Nephron progenitor cell (in vitro differentiated cells): Measurements from ENCODE around the gene CDKAL1.
A peak's percentile ranks its signal among the peaks of the same experiment; 100 is the strongest.

ENCODE experiments used
- DNase-seq: peaks from one replicate; pipeline ENCODE4 v3.0.0; 2021
- H3K27ac Mint-ChIP-seq: 2 replicates; pipeline ENCODE4 v1.8.0; 2021; ENCODE audit warnings: mild to moderate bottlenecking, moderate library complexity, mixed read lengths
- H3K27me3 Mint-ChIP-seq: 2 replicates; pipeline ENCODE4 v1.8.0; 2021; ENCODE audit warnings: mild to moderate bottlenecking, low read depth, mixed read lengths; ENCODE audit not compliant: poor library complexity
- H3K36me3 Mint-ChIP-seq: 2 replicates; pipeline ENCODE4 v1.8.0; 2021; ENCODE audit warnings: low read depth, mixed read lengths
- H3K4me1 Mint-ChIP-seq: 2 replicates; pipeline ENCODE4 v1.8.0; 2021; ENCODE audit warnings: mixed read lengths
- H3K4me3 Mint-ChIP-seq: 2 replicates; pipeline ENCODE4 v1.8.0; 2021; ENCODE audit warnings: mild to moderate bottlenecking, moderate library complexity, mixed read lengths
- H3K9me3 Mint-ChIP-seq: 2 replicates; pipeline ENCODE4 v1.8.0; 2021; ENCODE audit warnings: mild to moderate bottlenecking, moderate library complexity, mixed read lengths
- TF ChIP-seq, protein P1 (sequence below): fragments of 200-600 bp; sonication (generic); IDR thresholded peaks from 2 replicates; pipeline ENCODE4 v1.5.0; 2021; ENCODE audit warnings: antibody characterized with exemption

The CDKAL1 gene

GRCh38 chr6:20802596-20802995 lies 268.3 kb downstream of the CDKAL1 start:
- H3K36me3 Mint-ChIP-seq, result peaks cover 24% of the 10 kb centered on the region
- peaks cover 24% of the 10 kb centered on the region for H3K9me3 Mint-ChIP-seq
- H3K4me1 Mint-ChIP-seq, result peaks cover 9% of the 10 kb centered on the region
- no peaks in the 10 kb centered on the region for H3K27me3 Mint-ChIP-seq
- no peak overlapping the region for H3K4me3 Mint-ChIP-seq
- TF ChIP-seq, protein P1, sequence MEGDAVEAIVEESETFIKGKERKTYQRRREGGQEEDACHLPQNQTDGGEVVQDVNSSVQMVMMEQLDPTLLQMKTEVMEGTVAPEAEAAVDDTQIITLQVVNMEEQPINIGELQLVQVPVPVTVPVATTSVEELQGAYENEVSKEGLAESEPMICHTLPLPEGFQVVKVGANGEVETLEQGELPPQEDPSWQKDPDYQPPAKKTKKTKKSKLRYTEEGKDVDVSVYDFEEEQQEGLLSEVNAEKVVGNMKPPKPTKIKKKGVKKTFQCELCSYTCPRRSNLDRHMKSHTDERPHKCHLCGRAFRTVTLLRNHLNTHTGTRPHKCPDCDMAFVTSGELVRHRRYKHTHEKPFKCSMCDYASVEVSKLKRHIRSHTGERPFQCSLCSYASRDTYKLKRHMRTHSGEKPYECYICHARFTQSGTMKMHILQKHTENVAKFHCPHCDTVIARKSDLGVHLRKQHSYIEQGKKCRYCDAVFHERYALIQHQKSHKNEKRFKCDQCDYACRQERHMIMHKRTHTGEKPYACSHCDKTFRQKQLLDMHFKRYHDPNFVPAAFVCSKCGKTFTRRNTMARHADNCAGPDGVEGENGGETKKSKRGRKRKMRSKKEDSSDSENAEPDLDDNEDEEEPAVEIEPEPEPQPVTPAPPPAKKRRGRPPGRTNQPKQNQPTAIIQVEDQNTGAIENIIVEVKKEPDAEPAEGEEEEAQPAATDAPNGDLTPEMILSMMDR, result no peak
- no peak overlapping the region for H3K27ac Mint-ChIP-seq
- DNase-seq, result no peak

GRCh38 chr6:20805021-20805420 lies 270.8 kb downstream of the CDKAL1 start:
- H3K27ac Mint-ChIP-seq, result peak overlapping the region; percentile 29
- no peak for DNase-seq
- H3K27me3 Mint-ChIP-seq, result no peaks in the 10 kb centered on the region
- H3K9me3 Mint-ChIP-seq, result peaks cover 20% of the 10 kb centered on the region
- H3K4me3 Mint-ChIP-seq, result no peak overlapping the region
- TF ChIP-seq, protein P1, result no peak
- H3K36me3 Mint-ChIP-seq, result peaks cover 19% of the 10 kb centered on the region
- peaks cover 11% of the 10 kb centered on the region for H3K4me1 Mint-ChIP-seq

- H3K4me1 Mint-ChIP-seq, result peaks cover 28% of the 10 kb centered on the region
Measured at GRCh38 chr6:20806669-20807068, 272.4 kb downstream of the CDKAL1 start.

DNA sequence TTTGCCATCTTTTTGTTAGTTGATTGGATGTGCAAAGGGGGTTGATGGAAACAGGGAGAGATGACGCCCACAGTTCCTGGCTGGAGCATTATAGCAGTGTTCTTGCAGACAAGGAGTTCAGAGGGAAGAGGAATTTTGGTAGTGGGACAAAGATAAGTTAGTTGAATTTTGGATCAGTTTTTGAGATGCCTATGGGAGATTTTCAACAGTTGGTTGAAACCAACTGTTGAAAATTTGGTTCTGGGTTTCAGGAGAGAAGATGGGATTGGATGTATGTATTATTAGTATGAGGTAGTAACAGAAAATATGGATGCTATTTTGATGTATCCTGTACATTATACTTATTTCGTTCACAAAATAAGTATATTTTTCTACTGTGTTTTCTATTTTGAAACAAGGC lies 274.2 kb downstream of the CDKAL1 start:
- H3K4me1 Mint-ChIP-seq, result peaks cover 23% of the 10 kb centered on the region
- no peak overlapping the region for H3K4me3 Mint-ChIP-seq
- TF ChIP-seq, protein P1, result no peak
- H3K27ac Mint-ChIP-seq, result no peak overlapping the region
- no peaks in the 10 kb centered on the region for H3K27me3 Mint-ChIP-seq
- H3K9me3 Mint-ChIP-seq, result peaks cover 20% of the 10 kb centered on the region
- peaks cover 25% of the 10 kb centered on the region for H3K36me3 Mint-ChIP-seq
- no peak for DNase-seq

More at GRCh38 chr6:20806669-20807068, 272.4 kb downstream of the CDKAL1 start:
- TF ChIP-seq, protein P1, result no peak
- Mint-ChIP-seq H3K4me3 (no peak overlapping the region), H3K27ac (no peak overlapping the region), H3K9me3 (peaks cover 20% of the 10 kb centered on the region), H3K36me3 (peaks cover 19% of the 10 kb centered on the region), H3K27me3 (no peaks in the 10 kb centered on the region)
- no peak for DNase-seq

DNA sequence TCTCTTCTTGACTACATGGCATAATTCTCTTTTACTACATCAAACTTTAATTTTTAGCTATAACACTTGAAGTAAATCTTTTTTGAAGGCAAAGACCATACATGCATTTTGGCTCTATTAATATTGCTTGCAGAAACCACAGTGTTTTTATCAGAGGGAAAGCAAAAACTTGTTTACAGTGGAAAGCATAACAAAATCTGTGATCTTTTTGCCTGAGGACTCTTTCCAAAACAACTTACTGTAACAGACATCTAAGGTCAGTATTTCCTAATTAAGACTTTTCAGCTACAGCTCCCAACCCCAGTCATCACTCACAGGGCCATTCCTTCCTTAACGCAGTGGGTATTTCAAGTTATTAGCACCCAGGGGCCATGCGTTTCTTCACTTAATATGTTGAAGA lies 274.7 kb downstream of the CDKAL1 start:
- H3K27me3 Mint-ChIP-seq, result no peaks in the 10 kb centered on the region
- peaks cover 20% of the 10 kb centered on the region for H3K9me3 Mint-ChIP-seq
- peaks cover 27% of the 10 kb centered on the region for H3K36me3 Mint-ChIP-seq
- no peak overlapping the region for H3K4me3 Mint-ChIP-seq
- peaks cover 23% of the 10 kb centered on the region for H3K4me1 Mint-ChIP-seq
- H3K27ac Mint-ChIP-seq, result no peak overlapping the region
- TF ChIP-seq, protein P1, result no peak
- DNase-seq, result no peak

- Mint-ChIP-seq H3K4me1 (peaks cover 18% of the 10 kb centered on the region), H3K36me3 (peaks cover 33% of the 10 kb centered on the region), H3K9me3 (peaks cover 26% of the 10 kb centered on the region), H3K27me3 (no peaks in the 10 kb centered on the region), H3K4me3 (no peak overlapping the region), H3K27ac (peak overlapping the region; percentile 86)
- TF ChIP-seq, protein P1, result no peak
- no peak for DNase-seq
Measured at GRCh38 chr6:20810727-20811108, 276.5 kb downstream of the CDKAL1 start.
